ENCODE measurements around the gene PHF21B.

PHF21B gene

GRCh38 chr22:44955102-44955501 is 54.7 kb downstream of the PHF21B start:
- no peak for DNase-seq

DNA sequence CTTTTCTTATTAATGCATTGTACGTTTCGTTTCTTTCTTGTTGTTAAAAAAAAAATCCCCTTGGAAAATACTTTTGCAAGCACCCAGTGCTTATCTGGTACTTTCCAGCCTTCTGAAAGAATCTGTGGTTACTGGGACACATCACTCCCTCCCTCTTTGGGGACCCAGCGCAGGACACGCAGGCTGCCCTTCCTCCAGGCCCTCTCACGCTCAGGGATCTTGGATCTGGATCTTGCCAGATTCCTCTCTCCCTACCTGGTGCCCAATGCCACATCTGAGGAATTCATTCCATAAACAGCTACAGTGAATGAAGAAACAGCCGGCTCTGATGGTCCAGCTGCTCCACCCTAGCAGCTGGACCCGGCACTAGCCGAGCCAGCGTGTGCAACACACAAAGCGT is 55.7 kb downstream of the PHF21B start:
- no peak for DNase-seq

DNA sequence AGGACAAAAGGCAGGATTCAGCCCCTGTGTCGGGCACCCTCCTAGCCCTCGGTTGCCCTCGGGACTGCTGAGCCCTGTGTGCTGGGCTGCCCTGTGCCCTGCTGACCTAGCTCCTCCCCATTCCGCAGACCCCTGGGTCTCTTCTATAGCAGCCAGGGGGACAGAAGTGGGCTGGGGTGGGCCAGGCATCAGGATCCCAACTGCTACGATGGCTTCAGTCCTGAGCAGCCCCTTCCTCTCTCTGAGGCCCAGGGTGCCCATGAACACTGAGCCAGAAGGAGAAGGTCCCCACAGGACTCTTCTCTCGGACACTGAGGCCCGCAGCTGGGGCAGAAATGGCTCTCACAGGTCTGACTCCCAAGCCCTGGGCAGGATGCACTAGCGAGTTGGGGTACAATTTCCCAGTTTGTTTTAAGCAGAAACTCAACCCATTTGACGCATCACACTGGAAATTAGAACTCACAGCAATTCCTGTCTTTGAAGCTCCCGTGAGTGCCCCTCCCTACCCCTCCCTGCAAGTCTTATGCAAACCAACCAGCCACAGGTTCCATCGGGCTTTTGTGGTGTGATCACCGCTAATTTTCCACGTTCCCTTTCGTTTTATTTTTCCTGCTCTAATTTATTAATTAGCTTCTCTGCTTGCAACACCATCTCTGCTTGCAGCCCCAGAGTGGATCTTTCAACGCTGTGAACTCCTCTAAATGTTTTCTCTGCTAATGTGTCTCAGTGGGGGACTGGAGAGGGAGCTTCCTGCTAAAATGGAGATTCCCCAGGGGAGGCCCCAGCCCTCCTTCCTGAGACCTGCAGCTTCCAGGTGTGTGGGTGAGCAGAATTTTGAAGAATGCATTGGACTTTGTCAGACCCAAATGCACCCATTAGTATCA is 56.7 kb downstream of the PHF21B start:
- no peak for DNase-seq

- DNase-seq = no peak
Observed at GRCh38 chr22:44951510-44951816, 58.3 kb downstream of the PHF21B start.

- no peak for DNase-seq
Observed at GRCh38 chr22:44950806-44951509, 58.8 kb downstream of the PHF21B start.

GRCh38 chr22:44947846-44948245 is 62.0 kb downstream of the PHF21B start:
- DNase-seq = no peak

DNA sequence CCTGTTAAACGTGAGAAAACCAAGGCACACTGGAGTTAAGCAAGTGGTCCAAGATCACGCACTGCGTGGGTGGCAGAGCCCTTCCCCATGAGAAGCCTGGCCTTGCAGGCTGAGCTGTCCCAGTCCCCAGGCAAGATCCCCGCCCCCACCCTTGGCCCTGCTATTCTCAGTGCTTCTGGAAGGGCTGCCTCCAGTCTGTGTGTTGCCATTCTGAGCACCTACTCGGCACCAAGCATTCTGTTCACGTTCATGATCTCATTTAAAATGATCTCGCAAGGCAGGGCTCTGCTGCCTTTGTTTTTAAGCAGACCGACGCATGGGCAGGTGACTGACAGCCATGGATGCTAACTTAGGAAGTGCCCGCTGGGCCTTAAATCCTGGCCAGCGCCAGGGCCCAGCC is 62.8 kb downstream of the PHF21B start:
- DNase-seq = no peak

DNA sequence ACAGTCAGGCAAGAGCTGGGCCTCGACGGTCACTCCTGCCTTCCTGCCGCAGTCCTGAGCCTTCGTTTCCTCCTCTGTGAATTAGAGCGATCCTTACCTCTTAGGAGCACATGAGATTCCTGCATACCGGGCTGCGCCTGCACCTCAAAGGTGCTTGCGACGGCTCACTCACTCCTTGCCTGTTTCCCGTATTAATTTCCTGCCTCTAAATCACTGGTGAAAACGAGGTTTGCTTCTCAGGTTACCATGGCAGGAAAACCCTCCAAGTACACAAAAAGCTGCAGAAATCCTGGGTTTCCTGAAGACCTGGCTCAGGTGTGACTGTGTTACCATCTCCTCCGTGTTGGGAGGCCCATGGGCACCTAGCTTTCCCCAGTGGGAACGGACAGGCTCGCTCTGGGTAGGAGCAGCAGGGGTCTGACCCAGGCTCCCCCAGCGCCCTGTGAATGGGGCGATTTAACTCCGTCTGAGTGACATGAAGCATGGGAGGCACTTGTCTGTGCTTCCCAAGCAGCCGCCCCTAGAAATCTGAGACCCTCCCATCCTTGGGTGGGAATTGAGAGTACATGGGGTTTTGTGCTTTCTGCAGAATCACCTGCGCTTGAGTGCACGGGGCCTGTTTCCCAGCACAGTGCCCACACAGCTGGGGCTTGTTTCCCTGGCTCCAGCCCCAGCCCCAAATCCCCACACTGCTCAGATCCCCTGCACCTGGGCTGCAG is 64.8 kb downstream of the PHF21B start:
- no peak for DNase-seq

GRCh38 chr22:44943701-44944324 is 66.0 kb downstream of the PHF21B start:
- DNase-seq = no peak

DNA sequence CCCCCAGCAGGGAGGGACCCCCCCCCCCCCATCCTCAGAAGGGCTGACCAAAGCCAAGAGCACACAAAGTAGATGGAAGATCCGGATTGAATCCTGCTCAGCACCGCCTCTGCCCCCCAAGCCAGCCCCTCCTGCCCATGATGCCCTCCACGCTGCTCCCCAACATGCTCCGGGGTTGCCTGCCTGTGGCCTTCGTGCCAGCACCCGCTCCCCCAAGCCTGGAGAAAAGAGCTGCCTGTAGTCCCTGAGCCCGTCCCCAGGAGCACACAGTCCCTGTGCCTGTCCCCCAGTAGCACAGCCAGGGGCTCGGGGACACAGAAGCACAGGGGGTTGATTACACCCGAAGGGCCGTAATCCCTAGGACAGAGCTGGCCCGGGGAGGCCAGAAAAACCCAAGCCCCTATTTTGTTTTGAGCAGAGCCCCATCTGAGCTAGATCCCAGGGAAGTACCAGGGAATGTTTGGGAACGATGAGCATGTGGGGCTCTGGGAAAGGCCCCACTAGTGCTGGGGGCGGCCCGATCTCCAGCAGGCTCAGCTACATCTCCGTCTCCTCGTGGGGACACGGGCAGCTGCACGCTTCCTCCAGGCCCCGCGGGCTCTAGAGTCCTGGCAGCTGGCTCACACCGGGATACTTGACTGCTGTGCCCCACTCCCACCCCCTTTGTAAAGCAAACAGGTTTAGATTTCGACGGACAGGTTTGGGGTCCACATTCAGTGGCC is 66.7 kb downstream of the PHF21B start:
- DNase-seq = no peak

- DNase-seq = no peak
Observed at GRCh38 chr22:44942056-44942455, 67.7 kb downstream of the PHF21B start.

DNA sequence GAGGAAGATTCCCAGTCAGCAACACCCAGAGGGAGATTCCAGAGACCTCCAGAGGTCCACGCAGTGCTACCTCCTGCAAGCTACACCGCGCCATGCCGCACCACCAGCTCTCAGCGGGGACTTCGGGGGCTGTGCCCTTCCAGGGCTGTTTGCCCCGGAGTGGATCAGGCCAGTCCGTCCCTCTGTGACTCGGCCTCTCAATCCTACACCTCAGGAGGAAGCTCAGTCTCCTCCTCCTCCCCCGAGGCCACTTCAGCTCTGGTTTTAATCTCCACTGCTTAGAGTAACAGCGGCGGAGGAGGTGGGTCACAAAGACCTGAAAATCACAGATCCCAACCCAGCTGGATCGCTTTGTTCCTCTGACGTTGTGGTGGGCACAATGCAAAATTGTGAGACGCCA is 68.6 kb downstream of the PHF21B start:
- DNase-seq = no peak

- DNase-seq = no peak
Observed at GRCh38 chr22:44940130-44940529, 69.7 kb downstream of the PHF21B start.

DNA sequence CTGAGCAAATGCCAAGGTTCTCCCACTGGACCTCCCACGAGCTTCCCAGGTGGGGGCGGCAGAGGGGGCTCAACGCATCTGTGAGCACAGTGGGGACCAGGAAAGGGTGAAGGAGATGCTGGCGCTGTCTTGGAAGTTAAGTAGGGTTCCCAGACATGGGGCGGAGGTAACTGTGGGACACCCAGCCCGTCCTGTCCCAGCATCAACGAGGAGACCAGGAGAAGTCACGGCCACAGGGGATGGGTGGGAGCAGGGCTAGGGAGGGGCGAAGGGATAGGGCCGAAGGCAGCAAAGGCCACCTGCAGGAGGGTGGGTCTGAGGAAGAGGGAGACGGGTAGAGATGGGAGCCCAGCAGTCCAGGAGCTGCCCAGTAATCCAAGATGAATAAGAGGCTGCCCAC is 70.4 kb downstream of the PHF21B start:
- DNase-seq = no peak

- DNase-seq = no peak
Observed at GRCh38 chr22:44938886-44939285, 70.9 kb downstream of the PHF21B start.

DNA sequence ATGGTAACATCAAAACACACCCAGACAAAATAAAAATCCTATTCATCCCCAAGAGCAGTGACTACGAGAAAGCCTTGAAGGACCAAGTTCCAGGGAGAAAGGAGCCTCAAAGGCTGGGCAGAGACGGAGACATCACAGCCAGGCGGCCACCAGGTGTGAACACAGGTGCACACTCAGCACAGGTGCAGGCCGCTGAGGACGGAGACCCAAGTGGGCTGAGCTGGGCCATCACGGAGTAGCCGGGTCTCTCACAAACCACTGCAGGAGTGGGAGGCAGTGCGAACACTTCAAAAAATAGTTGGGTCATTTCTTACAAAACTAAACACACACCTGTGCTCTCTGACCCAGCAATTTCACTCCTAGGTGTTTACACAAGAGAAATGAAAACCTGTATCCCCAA is 72.6 kb downstream of the PHF21B start:
- no peak for DNase-seq

DNA sequence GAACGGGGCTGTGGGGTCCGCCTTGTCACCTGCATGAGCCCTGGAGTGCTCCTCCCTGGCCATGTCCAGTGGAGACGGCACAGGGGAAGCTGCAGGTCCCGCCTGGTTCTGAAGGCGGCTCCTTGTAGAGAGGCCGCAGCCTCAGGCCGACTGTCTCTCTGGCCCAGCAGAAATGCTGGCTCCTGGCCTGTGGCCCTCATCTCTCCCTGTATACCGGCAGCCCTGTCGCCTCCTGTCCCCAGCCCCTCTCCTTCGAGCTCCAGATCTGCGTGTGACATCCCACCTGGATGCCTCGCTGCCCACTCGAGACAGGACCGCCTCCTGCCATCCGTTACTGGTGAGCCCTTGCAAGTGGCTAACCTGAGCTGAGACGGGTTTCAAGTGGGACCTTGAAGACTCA is 73.6 kb downstream of the PHF21B start:
- no peak for DNase-seq

DNA sequence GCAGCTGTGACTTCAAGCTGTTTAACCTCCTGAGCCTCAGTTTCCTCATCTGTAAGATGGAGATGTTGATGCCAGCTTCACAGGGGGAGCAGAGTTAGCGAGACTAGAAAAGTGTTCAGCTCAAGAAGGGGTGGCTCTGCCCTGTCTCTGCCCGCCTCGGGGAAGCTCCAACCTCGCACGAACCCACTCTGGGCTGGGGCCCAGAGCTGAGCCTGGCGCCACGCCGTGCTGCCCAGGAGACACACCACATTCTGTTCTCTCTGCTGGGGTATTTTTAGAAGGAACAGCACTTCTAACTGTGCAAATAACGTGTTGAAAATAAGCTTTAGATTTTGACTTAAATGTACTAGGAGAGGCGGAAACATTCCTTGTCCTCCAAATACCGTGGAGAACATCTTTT is 74.1 kb downstream of the PHF21B start:
- no peak for DNase-seq

DNA sequence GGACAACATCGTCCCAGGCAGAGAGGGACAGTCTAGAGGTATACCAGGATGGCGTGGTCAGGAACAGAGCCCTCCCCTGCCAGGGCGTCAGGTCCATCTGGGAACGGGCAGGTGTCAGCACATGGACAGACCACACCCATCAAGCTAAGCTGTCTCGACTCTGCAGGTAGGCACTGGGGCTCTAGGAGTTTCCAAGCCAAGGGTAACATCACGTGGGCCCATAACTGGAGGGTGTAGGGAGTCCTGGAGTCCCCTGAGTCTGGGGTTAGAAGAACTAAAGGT is 75.4 kb downstream of the PHF21B start:
- no peak for DNase-seq

GRCh38 chr22:44933666-44934453 is 75.9 kb downstream of the PHF21B start:
- no peak for DNase-seq

GRCh38 chr22:44932493-44932892 is 77.3 kb downstream of the PHF21B start:
- no peak for DNase-seq

DNA sequence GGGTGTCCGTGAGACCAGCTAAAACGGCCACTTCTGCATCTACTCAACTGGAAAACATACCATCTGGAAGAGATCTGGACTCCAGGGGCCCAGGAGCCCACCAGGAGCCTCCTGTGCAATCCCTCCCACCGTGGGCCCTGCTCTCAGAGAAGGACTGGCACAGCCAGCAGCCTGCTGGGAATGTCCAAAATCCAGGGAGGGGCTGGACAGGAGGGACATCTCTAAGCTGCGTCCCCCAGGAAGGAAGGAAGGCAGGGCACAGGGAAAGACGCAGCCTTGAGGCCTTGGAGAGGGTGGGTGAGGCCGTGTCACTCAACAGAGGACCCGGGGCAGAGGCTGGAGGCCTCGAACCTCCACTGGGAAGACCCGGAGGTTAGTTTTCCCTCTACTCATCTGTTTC is 78.0 kb downstream of the PHF21B start:
- DNase-seq = no peak
